ENCODE results near the gene PATZ1. TPM values are rescaled to one million over a fixed set of nuclear protein-coding genes. Genes with fewer than 3 reads are reported as not detected.

The PATZ1 gene
- total and polyA plus RNA-seq, 8 donors: 19.9 to 72.4 (median 66.0) TPM

DNA sequence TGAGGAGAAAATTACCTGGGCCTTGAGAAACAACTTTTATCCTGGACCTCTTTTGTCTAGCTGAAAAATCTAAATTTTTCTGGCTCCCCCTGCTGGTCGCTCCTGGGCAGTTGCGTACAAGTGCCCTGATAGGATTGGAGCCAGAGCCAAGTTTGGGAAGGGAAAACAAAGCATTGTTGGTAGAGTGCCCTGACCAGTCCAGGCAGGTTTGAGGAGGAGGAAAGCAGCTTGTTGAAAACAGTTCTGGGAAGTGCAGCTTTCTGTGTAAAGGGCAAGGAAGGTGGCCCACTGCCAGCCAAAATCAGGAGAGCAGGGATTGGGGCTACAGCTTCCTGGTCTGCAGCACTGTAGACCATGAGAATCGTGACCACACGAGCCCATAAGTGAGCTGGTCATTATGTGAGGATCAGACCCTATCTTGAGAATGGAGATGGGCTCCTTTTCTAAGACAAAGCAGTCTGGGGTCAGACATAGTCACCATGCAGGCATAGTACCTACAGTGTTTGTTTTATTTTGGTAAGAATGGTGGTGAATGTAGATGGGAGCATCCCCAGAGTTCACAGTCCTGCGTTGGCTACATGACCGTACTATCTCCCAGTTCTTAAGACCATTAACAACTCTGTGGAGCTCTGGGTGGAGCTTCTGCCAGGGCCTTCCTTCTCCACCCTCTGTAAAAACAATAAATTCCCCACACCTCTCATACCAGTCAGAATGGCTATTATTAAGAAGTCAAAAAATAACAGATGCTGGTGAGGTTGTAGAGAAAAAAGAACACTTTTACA, 32.6 kb downstream of the PATZ1 start:
- TF ChIP-seq, protein P1, sequence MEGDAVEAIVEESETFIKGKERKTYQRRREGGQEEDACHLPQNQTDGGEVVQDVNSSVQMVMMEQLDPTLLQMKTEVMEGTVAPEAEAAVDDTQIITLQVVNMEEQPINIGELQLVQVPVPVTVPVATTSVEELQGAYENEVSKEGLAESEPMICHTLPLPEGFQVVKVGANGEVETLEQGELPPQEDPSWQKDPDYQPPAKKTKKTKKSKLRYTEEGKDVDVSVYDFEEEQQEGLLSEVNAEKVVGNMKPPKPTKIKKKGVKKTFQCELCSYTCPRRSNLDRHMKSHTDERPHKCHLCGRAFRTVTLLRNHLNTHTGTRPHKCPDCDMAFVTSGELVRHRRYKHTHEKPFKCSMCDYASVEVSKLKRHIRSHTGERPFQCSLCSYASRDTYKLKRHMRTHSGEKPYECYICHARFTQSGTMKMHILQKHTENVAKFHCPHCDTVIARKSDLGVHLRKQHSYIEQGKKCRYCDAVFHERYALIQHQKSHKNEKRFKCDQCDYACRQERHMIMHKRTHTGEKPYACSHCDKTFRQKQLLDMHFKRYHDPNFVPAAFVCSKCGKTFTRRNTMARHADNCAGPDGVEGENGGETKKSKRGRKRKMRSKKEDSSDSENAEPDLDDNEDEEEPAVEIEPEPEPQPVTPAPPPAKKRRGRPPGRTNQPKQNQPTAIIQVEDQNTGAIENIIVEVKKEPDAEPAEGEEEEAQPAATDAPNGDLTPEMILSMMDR (IDR thresholded peaks at IDR 0.05): peak; percentile 89 to 92
- Histone ChIP-seq H3K4me1 (peaks cover 3 to 12% of the 10 kb centered on the region in 2 donors), H3K4me3 (no peak overlapping the region), H3K27ac (peak overlapping the region; percentile 60 to 70), H3K36me3 (no peaks in the 10 kb centered on the region), H3K9me3 (peaks cover 0 to 5% of the 10 kb centered on the region in 2 donors), H3K27me3 (no peaks in the 10 kb centered on the region)
- DNase-seq (peak in 3 of 4 donors; percentile 70 to 89 (median 81)), ATAC-seq (peak; percentile 98)
- intact Hi-C loops (cut with DNase I): no loop called here

DNA sequence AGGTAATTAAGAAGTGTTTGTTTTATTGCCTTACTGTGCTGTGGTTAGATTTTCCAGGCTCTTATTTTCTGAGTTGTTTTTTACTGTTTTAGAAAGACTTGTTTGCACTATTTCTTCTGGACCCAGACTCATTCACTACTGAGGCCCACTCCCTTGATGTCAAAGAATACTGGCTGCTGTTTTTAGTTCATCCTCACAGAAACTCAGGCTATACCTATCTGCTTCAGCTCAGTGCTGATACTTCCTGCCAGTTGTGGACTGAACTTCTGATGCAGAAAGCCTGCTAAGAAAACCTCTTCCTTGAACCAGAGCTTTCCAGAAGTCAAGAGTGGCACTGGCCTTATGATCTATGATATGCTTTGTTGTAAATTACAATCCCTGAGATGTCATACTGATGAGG, 38.0 kb downstream of the PATZ1 start:
- intact Hi-C loops (cut with DNase I): no loop called here
- no peaks in the 10 kb centered on the region for H3K27me3 ChIP-seq
- TF ChIP-seq, protein P1 (IDR thresholded peaks at IDR 0.05): no peak

DNA sequence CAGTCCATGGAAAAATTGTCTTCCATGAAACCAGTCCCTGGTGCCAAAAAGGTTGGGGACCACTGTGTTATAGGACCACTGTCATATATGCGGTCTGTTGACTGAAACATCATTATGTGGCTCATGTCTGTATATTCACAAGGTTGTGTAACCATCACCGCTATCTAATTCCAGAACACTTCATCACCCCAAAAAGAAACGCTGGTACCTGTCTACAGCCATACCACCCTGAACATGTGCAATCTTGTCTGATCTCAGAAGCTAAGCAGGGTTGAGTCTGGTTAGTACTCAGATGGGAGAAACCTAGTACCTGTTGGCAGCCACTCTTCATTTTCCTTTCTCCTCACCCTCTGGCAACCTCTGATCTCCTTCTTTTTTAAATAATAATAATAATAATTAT, 41.0 kb downstream of the PATZ1 start:
- H3K9me3 ChIP-seq: no peaks in the 10 kb centered on the region
- no peak overlapping the region for H3K27ac ChIP-seq
- peaks cover 0 to 15% of the 10 kb centered on the region in 2 donors for H3K4me1 ChIP-seq
- TF ChIP-seq, protein P1 (IDR thresholded peaks at IDR 0.05): no peak
- DNase-seq (no peak), ATAC-seq (no peak)
- no peak overlapping the region for H3K4me3 ChIP-seq
- no peaks in the 10 kb centered on the region for H3K27me3 ChIP-seq
- intact Hi-C loops (cut with DNase I): no loop called here
- no peaks in the 10 kb centered on the region for H3K36me3 ChIP-seq

More for the DNA sequence above, 38.0 kb downstream of the PATZ1 start:
- DNase-seq: no peak
- Histone ChIP-seq H3K27ac (no peak overlapping the region), H3K4me1 (peaks cover 0 to 3% of the 10 kb centered on the region in 2 donors), H3K9me3 (no peaks in the 10 kb centered on the region), H3K36me3 (no peaks in the 10 kb centered on the region), H3K4me3 (no peak overlapping the region)
- no peak for ATAC-seq

DNA sequence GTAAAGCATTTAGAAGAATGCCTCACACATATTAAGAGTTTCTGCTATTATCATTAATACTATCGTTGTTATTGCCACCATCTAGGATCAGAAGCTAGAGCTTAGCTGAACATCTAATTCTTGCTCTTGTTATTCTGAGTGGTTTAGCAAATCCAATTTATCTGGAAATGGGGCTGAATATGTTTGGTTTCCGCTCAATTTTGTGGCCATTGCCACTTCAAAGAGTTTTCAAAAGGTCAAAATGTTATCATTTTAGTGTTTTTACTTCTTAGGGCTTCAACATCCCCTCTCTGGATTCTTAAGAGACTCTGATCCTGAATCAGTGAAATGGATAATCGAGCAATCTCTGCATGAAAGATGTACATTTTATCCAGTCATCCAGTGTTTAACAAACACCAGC, 43.6 kb downstream of the PATZ1 start:
- Histone ChIP-seq H3K36me3 (no peaks in the 10 kb centered on the region), H3K4me3 (no peak overlapping the region), H3K9me3 (no peaks in the 10 kb centered on the region), H3K4me1 (peaks cover 0 to 15% of the 10 kb centered on the region in 2 donors), H3K27ac (no peak overlapping the region), H3K27me3 (no peaks in the 10 kb centered on the region)
- TF ChIP-seq, protein P1 (IDR thresholded peaks at IDR 0.05): no peak
- DNase-seq (no peak), ATAC-seq (no peak)
- intact Hi-C loops (cut with DNase I): no loop called here

DNA sequence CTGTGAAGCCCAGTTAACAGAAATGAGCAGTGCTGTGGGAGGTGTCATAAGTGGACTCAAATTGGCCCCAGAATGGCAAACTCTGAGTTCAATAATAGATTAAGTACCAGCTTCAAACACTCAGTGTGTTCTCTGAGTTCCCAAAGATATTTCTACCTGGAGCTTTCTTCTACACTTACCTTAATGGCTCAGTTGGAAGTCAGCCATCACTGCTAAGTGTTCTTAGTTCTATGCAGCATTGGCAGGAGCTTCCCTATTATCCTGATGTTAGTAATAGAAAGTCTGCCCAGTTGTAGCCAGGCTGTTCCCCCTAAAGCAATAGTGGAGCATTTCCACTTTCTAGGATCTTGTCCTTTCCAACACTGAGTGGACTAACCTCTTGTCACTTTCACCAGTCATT, 44.1 kb downstream of the PATZ1 start:
- no peak for DNase-seq
- ATAC-seq: peak; percentile 58
- no peaks in the 10 kb centered on the region for H3K27me3 ChIP-seq
- TF ChIP-seq, protein P1 (IDR thresholded peaks at IDR 0.05): no peak
- intact Hi-C loops (cut with DNase I): no loop called here
- no peak overlapping the region for H3K27ac ChIP-seq
- no peaks in the 10 kb centered on the region for H3K36me3 ChIP-seq
- no peaks in the 10 kb centered on the region for H3K9me3 ChIP-seq
- H3K4me3 ChIP-seq: no peak overlapping the region
- peaks cover 0 to 20% of the 10 kb centered on the region in 2 donors for H3K4me1 ChIP-seq

Measured in left lung (tissue), 10 donors.